Stimulated activated CD4-positive, alpha-beta T cell treated with anti-CD3 and anti-CD28 coated beads, Interleukin-1b, Interleukin-23, amount 100 ng/mL, for 4 hours (primary cell): ENCODE measurements around the gene PUM2.
"Not testable (repeated sequence)": the region's sequence is repeated elsewhere in the genome, so short reads cannot be mapped to it uniquely, and the experiment has no call there.

Experiments used
- DNase-seq, 2 donors: peaks; one replicate each; pipeline ENCODE4 v3.0.0-alpha.2; 2020; ENCODE audit warnings: low read depth in 2 of 2

The PUM2 gene

GRCh38 chr2:20235655-20236305 lies 114.9 kb downstream of the PUM2 start:
- DNase-seq: no peak

DNA sequence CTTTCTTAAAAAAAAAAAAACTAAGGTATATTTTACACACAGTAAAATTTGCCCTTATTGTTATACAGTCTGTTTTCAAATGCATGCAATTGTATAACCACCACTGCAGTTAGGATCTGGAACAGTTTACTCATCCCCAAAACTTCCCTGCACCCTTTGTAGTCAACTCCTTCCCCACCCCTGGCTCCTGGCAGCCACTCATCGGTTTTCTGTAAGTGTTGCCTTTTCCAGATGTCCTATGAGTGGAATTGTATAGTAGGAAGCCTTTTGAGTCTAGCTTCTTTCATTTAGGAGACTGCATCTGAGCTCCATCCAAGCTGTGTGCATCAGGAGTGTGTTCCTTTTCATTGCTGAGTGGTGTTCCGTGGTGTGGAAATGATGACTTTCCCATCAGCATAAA lies 116.0 kb downstream of the PUM2 start:
- not testable (repeated sequence) for DNase-seq

- no peak for DNase-seq
These were observed 117.8 kb downstream of the PUM2 start for GRCh38 chr2:20232837-20233207.

- DNase-seq: no peak
These were observed 119.0 kb downstream of the PUM2 start for GRCh38 chr2:20231598-20232026.

- DNase-seq: no peak
These were observed 119.5 kb downstream of the PUM2 start for GRCh38 chr2:20231159-20231558.

- no peak for DNase-seq
These were observed 120.6 kb downstream of the PUM2 start for GRCh38 chr2:20230114-20230425.

DNA sequence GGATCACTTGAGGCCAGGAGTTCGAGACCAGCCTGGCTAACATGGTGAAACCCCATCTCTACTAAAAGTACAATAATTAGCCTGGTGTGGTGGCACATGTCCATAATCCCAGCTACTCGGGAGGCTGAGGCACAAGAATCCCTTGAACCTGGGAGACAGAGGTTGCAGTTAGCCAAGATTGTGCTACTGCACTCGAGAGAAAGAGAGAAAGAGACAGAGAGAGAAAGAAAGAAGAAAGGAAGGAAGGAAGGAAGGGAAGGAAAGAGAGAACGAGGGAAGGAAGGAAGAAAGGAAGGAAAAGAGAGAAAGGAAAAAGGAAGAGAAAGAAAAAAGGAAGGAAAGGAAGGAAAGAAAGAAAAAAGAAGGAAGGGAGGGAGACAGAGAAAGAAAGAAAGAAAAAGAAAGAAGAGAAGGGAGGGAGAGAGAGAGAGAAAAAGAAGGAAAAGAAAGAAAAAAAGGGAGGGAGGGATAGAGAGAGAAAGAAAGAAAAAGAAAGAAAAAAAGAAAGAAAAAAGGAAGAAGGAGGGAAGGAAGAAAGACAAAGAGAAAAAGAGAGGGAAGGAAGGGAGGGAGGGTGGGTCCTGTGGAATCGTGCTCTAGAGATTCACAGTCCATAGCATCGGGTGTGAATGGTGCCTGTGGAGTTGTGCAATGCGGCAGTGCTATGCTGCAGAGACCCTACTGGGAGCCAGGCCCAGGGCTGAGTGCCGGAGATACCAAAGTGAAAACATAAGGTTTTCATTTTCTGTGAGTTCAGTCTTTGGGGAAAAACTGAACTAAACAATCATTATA lies 121.1 kb downstream of the PUM2 start:
- no peak for DNase-seq

GRCh38 chr2:20227894-20228505 lies 122.6 kb downstream of the PUM2 start:
- DNase-seq: no peak

- DNase-seq: no peak
These were observed 124.5 kb downstream of the PUM2 start for GRCh38 chr2:20226152-20226545.

GRCh38 chr2:20225294-20226151 lies 125.1 kb downstream of the PUM2 start:
- peak in 1 of 2 donors; percentile 36 for DNase-seq

DNA sequence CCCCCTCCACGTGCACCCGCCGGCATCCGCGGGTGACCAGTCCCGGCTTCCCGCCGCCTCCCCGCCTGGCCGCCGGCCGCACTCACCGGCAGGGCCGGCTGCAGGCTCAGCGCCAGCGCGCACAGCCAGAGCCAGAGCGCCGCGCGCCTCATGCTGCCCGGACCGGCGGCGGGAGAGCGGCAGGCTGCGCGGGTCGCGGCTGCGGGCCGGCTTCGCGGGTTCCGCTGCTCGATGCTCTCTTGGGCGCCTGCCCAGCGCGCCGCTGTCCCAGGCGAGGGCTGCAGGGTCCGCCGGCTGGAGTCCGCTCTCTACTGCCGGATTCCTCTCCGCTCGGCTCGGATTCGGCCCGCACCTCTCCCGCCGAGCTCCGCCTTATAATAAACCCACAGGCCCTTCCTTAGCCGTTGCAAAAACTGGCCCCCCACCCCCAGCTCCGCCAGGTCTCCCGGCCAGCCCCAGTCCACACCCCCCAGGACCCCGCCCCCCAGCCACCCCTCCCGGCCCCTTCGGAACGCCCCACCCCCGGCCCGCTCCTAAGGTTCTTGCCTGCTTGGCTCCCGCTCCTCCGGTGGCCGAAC lies 125.8 kb downstream of the PUM2 start, which contains the start of gene SDC1:
SDC1 (minus strand) TSS at position 415 of the 578 bp plus-strand sequence; CDS start at position 152, 263 bp downstream.
- no peak for DNase-seq

GRCh38 chr2:20224164-20224715 lies 126.4 kb downstream of the PUM2 start:
- no peak for DNase-seq

GRCh38 chr2:20223407-20224163 lies 127.1 kb downstream of the PUM2 start:
- no peak for DNase-seq

DNA sequence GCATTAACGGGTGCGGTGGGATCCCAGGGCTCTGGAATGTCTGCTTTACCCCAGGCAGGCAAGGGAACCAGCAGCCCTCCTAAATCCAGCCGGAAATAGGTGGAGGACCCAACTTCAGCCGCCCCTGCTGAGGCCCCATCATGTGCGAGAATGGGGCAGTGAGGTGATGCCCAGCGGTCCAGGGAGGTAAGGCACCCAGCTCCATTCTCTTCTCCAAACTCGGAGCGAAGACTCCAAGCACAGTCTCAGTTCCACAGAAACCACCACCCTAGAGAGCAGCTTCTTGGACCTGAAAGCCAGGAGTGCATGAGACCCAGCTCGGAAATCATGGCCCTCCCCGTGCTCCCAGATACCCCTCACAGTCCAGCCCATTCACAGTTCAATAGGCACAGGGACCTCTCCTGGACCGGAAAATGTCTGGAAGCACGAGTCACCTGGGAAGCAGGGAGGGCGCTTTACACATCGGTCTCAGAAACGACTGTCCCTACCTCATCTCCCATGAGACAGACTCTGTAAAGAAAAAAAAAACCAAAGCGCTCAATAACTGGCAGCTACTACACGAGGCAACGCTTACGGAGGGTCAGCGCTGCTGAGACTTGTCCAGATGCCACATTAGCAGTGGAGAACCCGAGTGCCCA lies 127.8 kb downstream of the PUM2 start:
- no peak for DNase-seq

- DNase-seq: no peak
These were observed 128.5 kb downstream of the PUM2 start for GRCh38 chr2:20222014-20222768.

DNA sequence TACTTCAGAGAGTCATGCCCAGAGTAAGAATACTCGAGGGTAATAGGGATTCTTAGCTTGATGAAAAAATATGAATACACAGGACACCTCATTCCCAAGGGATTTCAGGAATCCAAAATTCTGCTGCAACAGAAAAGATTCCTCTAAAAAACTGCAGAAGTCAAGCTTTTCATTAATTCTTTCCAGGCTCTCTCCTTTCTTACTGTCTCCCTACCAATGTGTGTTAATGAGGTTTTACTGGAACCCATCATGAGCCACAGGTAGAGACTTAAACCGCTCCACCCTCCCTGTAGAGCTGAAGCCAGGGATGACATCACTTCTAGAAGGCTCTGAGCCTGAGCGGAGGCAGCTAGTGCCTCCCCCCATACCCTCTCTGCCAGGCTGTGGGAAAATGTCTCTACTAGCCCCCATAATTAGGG lies 129.1 kb downstream of the PUM2 start:
- DNase-seq: no peak

DNA sequence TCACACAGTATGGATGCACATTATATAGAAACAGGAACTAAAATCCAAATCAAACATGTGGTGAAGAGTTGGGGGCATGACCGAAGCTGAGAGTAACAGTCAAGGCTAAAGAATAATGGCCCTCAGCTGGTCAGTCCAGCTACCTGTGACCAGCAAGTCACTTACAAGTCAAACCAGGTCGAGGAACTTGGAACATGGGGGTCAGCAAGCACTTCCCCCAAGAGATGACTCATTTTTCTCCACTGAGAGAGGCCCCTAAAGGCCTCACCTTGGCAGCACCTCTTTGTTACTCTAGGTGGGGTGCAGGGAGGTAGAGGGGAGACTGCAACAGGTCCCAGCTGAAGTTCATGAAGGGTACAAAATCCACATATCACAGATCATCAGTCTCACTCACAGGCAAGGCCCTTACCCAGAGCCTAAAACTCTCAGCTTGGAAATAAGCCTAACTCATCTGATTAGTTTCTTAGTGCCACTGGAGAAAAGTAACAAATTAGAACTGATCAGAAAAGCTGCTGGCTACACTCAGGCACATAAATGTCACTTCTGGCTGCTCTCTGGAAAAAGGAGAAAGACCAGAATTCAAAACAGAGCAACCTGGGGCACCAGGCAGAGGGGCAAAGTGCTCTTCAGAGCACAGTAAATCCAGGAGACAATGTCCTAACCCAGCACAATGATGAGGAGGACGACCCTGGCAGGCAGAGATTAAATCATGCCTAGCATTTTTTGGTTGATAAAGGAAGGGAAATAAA lies 129.7 kb downstream of the PUM2 start:
- DNase-seq: no peak

GRCh38 chr2:20219763-20220380 lies 130.8 kb downstream of the PUM2 start:
- DNase-seq: no peak
